Body of pancreas (tissue), 4 donors: ENCODE results near the gene OSTC.

Experiments used
- POLR2A ChIP-seq, 3 donors: fragments of 450-650 bp; IDR thresholded peaks; one replicate each; pipeline ENCODE4 v1.6.1; 2016; ENCODE audit warnings: antibody characterized with exemption in 3 of 3, mild to moderate bottlenecking in 2 of 3
- TF ChIP-seq, protein P1 (sequence below), 7 experiments: fragments of 450-650 bp in 4 of 7; fragments of 200-600 bp in 3 of 7; sonication (generic) in 3 of 7; IDR thresholded peaks; one replicate each; pipeline ENCODE4 v1.5.1; 2016 to 2019; ENCODE audit warnings: antibody characterized with exemption in 7 of 7

DNA sequence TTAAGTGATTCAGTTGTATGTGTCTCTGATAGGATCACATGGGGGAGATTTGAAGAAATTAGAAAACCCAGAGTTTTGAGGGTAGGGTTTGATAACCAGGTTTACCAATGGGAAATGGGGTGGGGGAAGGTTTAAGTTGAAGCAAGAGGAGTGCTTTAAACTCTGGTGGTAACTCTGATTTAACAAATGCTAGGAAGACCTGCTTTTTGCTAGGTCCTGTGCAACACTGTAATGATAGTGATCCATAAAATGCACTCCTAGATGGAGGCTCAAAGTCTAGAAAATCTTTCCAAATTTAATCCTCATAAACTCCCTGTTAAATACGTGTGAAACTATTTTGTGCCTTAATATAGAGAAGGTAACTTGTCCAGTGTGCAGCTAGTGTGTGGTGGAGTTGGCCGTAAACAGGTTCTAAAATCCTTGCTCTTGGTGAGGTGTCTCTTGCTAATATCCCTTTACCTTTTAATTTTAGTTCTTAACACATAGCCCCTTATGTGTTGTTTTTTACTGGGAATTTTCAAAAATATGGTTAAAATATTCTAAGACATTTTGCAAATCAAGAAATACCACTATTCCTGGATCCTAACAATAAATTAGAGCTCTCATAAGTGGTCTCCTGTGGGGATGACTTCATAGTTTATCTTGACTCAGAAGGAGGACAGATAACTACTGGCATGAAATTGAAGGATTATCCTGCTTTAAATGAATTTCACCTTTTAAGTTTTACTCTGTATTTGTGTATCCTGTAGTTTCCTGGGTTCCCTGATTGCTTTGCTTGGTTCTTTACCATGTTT is 25.9 kb upstream of the OSTC start:
- TF ChIP-seq, protein P1, sequence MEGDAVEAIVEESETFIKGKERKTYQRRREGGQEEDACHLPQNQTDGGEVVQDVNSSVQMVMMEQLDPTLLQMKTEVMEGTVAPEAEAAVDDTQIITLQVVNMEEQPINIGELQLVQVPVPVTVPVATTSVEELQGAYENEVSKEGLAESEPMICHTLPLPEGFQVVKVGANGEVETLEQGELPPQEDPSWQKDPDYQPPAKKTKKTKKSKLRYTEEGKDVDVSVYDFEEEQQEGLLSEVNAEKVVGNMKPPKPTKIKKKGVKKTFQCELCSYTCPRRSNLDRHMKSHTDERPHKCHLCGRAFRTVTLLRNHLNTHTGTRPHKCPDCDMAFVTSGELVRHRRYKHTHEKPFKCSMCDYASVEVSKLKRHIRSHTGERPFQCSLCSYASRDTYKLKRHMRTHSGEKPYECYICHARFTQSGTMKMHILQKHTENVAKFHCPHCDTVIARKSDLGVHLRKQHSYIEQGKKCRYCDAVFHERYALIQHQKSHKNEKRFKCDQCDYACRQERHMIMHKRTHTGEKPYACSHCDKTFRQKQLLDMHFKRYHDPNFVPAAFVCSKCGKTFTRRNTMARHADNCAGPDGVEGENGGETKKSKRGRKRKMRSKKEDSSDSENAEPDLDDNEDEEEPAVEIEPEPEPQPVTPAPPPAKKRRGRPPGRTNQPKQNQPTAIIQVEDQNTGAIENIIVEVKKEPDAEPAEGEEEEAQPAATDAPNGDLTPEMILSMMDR (IDR thresholded peaks at IDR 0.05), result no peak
- no peak for TF ChIP-seq POLR2A (IDR thresholded peaks at IDR 0.05)
